GM18873 (cell line): ENCODE measurements around the gene RPTOR.
"Not testable (repeated sequence)": the region's sequence is repeated elsewhere in the genome, so short reads cannot be mapped to it uniquely, and the experiment has no call there.

Experiments
- ATAC-seq: cut with Tn5 transposase; IDR thresholded peaks from one replicate; pipeline ENCODE4 v1.9.1; 2021; ENCODE audit warnings: mild to moderate bottlenecking, moderate library complexity, moderate number of reproducible peaks; ENCODE audit not compliant: unreplicated experiment, low FRiP score

RPTOR gene

DNA sequence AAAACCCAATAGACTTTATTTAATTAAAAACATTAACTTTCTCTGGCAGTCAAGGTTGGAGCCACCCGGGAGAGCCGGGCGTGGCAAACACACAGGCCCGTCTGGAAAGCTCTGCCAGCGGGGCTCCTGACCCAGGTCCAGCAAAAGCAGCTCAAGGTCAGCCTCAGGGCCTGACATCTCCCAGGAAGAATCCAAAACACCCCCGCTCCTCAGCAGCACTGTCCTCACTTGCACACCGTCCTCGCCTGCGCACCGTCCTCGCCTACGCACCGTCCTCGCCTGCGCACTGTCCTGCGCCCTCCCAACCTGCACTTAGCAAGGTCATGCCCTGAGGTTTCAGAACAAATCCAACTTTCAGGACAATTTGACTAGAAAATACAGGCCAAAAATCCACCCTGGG is 31.4 kb upstream of the RPTOR start:
- ATAC-seq = no peak

DNA sequence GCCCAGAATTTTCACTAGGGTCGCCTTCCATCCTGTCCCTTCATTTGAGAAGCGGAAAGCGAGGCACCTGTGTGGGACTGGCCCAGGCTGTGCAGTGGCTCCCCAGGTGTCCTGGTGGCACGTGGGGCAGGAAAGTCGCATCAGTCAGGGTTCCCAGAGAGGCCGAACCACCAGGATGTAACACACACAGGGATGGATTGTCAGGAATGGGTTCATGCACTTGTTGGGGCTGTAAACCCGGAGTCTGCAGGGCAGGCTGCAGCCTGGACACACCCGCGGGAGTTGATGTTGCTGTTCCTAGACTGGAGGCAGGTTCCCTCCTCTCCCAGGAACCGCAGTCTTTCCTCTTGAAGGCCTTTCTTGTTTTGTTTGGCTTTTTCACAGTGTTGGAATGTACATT is 30.7 kb upstream of the RPTOR start:
- ATAC-seq = no peak

DNA sequence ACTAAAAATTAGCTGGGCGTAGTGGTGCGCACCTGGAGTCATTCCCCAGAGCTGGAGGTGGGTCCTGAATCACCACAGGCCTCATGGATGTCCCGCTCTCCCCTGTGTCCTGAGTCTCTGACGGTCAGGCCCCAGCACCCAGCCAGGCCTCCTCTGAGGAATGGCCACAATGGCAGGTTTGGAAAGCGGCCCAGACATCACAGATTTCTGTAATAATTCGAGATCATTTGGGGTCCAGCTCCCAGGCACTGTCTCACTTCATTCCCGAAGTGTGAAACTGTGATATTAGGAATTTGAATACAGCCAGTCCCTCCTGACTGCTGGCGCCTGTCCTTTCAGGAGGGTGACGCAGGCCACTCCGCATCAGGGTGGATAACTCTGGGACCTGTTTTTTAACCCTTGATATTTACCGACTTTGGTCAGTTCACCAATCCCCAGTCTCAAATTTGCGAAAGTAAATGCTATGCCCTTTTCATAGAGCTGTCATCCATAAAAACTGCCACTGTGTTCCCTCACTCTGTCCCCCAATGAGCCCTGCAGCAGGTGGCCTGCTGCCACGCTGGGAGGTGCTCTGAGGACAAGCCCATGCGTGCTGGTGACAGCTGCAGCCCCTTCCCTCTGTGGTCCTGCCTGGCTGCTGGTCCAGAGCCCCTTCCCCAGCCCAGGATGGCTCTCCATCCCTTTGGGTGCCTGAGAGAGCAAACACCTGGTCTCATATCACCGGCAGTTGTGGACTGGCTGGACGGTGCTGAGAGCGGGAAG is 28.3 kb upstream of the RPTOR start:
- no peak for ATAC-seq

DNA sequence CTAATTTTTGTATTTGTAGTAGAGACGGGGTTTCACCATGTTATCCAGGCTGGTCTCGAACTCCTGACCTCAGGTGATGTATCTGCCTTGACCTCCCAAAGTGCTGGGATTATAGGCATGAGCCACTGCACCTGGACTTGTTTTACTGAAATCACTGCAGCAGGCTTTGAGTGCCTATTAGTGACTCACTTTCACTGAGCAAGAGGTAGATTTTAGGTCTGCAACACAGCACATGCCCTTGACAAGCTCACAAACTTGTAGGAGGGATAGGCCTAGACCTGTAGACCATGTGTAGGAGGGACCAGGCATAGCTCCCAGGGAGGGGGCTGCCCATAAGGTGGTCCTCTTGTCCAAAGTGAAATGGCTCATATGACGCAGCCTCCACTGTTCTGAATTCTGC is 27.0 kb upstream of the RPTOR start:
- ATAC-seq = no peak

DNA sequence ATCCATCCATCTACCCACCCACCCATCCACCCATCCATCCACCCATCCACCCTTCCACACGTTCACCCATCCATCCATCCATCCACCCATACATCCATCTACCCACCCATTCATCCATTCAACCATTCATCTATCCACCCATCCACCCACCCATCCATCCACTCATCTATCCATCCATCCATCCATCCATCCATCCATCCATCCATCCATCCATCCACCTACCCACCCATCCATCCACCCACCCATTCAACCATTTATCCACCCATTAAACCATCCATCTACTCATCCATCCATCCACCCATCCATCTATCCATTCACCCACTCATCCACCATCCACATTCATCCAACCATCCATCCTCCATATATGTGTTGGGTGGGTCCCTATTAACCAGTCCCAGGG is 26.2 kb upstream of the RPTOR start:
- no peak for ATAC-seq

DNA sequence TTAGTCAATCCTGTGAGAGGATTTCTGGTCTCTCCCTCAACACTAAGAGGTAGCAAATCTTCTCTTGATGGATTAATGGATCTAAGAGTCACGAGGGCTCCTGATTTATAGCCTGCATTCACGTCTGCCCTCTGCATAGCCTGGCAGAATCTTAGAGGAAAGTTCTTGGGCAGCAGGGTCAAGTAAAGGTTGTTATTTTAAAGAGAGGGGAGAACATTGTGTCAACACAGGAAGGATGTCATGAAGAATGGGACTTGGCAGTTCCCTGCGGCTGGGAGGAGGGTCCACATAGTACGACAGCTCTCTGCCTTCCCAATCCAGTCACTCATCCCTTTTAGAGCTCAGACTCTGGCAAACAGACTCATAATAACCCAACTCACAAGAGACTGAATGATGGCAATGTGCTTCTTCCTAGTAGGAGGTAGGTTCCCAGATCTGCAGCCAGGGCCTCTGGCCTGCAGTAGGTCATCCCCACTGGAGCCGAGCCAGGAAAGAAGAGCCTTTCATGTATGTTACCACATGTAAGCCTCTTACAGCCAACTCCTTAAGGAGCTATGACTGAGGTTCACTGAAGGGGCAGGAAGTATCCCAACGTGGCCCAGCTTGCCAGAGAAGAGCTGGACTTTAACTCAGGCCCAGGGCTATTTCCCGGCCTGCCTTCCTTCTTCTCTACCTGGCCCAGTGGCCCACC is 25.4 kb upstream of the RPTOR start:
- no peak for ATAC-seq

DNA sequence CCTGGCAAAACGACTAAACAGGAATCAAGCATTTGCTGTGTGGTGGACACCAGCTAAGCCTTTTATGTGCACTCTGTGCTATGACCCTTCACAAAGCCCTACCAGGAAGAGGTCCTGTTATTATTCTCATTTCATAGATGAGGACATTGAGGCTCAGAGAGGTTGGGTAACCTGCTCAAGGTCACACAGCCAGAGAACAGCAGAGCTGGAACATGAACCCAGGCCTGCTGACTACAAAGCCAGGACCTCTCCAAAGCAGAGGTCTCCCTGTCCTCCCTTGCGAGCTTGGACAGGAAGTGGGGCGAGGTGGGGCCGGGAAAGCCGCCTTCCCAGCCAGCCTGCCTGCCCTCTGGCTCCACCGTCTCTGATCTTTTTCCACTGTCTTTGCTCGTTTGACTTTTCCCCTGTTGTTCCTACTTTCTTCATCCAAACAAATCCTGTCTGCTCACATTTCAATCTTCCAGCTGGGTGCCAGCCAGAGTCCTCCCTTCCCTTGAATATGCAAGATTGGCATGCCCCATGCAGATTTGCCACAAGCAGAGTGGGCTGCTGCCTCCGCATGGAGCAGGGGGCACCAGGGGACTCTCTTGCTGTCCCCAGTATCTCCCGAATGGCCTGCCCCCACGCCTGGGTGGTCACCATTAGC is 23.7 kb upstream of the RPTOR start:
- no peak for ATAC-seq

DNA sequence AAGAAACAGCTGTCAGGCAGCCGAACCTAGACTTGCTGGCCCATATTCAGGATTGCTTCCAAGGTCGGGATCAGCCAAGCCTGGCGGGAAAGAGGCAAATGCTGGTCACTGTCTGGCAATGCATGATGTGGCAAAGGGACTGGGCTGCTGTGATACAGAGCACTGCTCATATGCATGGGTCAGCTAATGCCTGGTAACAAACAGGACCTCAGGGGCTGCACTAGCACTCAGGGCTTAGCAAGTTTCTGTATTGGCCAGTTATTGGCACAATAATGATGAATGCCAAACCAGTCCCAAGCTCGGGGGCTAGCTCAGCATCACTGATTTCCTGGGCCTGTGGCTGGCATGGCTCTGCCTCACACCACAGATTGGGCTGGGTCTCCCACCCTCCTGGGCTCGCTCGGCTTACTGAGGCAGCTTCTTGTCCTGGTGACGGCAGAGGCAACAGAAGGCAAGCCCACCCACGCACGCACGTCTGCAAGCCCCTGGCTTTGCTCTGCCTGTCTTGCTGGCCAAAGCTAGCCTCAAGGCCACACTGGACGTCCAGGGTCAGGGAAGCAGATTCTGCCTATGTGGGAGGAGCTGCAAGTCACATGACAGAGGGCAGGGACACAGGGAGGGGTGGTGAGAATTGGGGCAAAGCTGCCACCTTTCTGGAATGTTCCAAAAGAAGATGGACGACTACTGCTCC is 21.4 kb upstream of the RPTOR start:
- ATAC-seq = no peak

DNA sequence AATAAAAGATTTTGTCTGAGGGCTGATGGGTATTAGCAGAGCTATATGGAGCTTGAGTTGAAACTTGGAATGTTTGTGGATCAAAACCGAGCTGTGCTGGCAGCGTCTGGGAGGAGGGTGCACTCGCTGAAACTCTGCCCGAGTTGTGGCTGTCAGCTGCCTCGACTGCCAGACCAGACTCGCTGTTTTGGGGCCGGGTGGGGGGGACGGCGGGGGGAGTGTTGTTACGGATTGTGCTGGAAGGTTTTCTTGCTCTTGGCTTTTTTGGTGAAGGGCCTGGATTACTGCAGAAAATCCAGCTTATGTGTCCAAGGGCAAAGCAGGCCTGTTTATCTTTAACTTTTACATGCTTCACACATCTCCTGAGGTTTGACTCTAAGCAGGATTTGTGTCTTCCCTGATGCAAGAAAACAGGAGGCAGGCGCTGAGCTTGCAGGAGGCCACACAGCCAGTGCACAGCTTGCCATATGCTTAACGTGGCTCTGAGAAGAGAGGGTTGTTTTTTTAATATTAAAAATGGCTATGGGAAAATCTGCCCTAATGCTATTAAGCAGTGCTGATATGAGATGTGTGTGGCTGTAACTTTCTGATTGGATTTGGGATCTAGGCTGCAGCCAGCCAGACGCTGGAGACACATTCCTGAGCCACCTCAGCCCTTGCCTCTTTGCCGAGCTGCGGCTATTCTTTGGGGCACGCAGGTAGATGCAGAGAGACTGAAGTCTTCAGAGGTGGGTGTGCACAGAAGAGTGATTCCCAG is 20.5 kb upstream of the RPTOR start:
- ATAC-seq = no peak

DNA sequence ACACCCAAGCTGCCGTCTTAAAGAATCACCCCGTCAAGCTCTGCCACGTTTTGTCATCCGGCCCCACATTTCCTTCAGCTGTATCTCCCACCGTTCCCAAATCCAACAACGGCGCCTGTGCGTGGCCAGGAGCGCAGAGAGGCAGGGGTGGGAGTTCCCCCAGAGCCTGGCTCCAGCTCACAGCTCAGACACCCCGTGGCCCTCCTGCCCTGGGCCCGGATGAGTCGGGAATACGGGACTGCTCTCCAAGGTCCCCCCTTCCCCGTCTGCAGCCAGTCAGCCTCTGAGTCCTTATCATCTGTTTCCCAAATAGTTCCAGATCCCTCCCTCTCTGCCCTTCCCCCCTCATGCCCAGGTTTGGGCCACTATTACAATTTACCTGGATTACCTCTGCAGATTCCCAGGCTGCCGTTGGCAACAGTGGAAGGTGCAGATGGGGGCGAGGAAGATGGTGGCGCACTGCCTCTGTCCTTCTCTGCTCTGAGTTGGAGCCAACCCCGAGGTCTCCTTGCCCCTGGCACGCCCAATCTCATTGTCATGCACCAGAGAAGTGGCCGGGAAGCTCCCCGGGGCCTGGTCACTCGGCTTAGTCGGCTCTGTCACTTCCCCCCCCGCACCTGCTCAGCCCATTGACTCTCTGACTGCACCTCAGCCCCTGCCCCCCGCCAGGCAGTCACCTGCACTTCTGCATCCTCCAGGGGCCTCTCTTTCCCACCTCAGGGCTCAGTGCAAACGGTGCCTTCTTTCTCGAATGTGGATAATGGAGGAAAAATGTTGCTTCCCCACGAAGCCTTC is 18.3 kb upstream of the RPTOR start:
- no peak for ATAC-seq

DNA sequence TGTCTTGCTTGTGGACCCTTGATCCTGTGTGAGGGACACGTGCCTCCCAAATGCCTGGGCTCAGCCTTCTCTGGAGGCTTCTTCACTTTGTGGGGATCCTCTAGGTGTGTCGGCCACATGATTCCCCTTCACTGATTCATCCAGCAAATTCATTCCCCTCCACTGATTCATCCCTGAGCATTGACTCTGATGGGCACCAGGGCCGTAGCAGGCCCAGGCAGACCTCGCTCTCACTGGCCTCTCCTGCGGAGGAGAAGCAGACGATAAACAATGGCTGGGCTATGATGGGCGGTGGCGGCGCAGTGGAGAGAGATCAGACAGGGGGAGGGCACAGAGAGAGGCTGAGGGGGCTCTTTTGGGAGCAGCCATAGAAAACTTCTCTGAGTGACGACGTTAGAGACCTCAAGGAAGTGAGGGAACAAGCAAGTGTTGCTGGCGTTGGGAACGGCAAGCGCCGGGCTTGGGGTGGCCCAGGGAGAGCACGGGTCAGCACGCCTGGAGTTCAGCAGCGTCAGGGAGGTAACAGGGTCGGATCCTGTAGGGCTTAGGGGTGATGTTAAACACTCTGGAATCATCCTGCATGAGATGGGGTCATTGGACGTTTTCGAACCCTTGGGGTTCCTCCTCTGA is 17.5 kb upstream of the RPTOR start:
- no peak for ATAC-seq

DNA sequence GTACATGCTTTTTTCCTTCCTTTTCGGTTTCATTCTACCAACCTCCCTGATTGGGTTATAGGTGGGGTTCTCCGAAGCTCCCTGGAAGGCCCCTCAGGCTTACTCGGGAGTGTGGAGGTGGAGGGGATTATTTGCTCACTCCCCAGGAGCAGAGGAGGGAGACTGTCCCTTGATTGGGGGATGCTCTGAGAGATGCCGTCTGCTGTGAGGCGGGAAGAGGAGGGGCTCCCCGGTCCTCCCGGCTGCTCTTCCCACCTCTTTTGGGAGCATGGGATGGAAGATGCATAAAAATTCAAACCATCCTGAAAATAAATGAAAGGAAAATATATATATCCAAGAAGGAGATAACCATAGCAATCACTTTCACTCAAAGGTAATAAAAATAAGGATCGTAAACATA is 16.1 kb upstream of the RPTOR start:
- no peak for ATAC-seq

DNA sequence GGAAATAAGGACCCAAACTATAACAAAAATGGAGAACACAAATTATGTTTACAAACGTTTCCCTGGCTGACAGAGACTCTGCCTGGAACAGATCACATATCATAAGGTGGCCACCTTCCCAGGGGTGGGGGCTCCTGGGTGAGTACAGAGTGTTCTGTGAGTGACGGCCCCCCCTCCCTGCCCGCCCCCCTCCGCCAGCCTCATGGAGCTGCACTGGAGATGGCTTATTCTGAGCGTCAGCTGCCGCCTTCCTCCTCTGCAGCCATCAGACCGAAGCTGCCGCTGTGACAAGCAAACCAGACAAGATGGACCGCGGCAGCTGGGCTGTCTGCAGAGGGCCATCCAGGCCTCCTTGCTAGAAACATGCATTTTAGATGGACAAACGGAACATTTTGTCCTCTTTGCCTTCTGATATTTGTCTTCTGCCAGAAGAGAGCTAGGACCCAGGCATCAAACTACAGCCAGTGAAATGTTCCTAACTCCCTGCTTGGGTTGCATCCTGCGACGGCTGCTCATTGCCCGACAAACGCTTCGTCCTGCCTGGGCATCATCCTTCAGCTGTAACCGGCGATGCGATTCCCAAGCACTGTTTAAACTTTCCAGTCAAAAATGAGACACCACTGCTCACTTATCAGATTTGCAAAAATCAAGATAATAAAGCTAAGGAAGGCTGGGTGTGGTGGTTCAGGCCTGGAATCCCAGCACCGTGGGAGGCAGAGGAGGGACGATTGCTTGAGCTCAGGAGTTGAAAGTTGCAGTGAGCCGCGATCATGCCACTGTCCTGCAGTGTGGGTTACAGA is 15.3 kb upstream of the RPTOR start:
- no peak for ATAC-seq

DNA sequence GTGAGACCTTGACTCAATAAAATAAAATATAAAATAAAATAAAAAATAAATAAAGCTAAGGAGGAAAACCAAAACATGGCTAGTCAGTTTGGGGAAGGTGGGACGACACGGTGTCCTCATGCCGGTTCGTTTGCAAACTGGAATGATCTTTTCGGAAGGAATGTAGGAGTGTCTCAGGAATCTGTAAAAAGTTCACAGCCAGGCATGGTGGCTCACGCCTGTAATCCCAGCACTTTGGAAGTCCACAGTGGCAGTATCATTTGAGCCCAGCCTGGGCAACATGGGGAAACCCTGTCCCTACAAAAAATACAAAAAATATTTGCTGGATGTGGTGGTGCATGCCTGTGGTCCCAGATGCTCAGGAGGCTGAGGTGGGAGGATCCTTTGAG is 14.7 kb upstream of the RPTOR start:
- no peak for ATAC-seq

DNA sequence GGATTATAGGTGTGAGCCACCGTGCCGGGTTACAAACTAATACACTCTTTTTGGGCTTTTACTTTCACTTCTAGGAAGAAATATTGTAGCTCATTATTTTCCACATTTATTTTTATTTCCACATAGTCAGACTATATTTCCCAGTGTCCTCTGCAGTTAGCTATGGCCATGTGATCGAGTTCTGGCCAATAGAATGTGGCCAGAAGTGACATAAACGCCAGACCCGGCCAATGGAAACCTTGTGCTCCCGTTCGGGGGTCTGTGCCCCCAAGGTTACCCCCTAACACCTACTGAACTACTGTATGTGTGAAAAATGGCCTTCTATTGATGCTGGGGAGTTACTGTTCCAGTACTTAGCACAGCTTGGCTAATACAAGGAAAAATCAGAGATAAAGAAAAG is 13.2 kb upstream of the RPTOR start:
- ATAC-seq = no peak

DNA sequence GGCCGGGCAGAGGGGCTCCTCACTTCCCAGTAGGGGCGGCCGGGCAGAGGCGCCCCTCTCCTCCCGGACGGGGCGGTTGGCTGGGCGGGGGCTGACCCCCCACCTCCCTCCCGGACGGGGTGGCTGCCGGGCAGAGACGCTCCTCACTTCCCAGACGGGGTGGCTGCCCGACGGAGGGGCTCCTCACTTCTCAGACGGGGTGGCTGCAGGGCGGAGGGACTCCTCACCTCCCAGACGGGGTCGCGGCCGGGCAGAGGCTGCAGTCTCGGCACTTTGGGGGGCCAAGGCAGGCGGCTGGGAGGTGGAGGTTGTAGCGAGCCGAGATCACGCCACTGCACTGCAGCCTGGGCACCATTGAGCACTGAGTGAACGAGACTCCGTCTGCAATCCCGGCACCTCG is 7.3 kb upstream of the RPTOR start:
- not testable (repeated sequence) for ATAC-seq

DNA sequence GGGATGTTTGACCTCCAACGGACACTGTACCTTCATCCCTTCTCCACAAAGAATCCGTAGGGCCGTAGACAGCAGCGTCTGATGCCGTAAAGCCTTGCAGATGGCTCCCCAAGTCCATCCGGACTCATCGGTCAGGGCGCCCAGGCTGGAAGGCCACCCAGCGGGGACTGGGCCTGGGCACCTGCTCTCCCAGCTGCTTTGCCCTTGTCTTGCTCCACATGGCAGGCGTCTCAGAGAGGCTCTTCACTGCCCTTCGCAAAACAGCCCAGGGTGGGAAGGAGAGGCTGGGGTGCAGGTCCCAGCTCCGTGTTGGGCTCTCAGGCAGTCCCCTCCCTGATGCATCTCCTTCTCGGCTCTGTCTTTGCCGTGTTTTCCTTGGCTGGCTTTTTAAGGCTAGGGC is 6.2 kb upstream of the RPTOR start:
- ATAC-seq = no peak

DNA sequence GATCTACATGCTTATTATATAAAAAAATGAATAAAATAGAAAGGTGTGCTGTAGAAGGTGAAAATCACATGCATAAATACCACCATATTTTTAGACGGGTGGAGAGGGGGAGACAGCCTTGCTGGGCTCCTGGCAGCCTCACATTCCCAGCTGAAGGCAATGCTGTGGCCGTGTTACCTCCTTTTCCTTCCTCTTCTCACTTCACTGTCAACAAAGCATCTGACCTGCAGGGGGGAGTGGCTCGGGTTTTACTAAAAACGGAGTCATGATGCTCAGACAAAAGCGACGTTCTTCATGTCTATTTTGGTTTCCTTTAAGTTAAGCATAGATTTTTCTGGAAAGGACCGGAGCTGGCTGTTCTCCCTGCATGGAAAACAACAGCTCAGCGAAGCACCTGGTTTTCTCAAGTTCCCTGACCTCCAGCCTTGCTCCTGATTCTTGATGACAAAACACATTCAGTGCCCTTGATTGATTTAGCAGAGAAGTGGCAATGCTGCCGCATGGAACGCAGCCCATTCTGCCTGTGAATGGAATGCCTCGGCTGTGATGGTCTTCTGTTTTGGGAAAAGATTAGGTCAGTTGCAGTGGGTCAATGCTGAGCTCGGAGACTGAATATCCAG is 5.5 kb upstream of the RPTOR start:
- ATAC-seq = no peak
